Activated CD4-positive, alpha-beta T cell treated with anti-CD3 and anti-CD28 coated beads, Interleukin-2, amount 50 U/mL, for 16 hours (primary cell): ENCODE measurements around the gene NRF1.
"Not testable (repeated sequence)": the region's sequence is repeated elsewhere in the genome, so short reads cannot be mapped to it uniquely, and the experiment has no call there.

ENCODE experiments used
- DNase-seq: peaks from one replicate; pipeline ENCODE4 v3.0.0-alpha.2; 2020

NRF1 gene

DNA sequence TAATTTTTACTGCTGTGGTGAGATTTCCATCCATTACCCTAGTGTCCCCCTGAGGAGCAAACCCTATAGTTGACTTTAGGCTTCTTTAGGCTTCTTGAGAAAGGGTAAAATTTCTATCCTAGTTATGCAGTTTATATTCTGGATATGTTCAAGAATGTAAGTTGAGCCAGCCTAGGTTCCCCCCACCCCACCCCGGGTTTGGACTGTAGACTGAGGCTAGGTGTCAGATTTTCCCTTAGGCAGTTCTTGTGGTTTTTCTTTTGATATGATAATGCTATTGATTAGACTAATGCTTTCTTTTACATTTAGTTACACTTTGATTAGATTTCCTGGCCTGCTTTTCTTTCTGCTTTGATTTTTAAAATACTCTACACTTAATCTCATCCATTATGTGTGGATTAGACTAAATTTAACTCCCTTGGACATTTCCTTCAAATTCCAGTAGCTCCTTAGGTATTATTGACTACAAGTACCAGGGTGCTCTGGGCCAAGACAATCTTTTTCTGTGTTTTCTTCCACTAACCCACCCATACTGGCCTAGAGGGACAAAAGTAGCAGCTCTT is 37.7 kb downstream of the NRF1 start:
- DNase-seq, result no peak

DNA sequence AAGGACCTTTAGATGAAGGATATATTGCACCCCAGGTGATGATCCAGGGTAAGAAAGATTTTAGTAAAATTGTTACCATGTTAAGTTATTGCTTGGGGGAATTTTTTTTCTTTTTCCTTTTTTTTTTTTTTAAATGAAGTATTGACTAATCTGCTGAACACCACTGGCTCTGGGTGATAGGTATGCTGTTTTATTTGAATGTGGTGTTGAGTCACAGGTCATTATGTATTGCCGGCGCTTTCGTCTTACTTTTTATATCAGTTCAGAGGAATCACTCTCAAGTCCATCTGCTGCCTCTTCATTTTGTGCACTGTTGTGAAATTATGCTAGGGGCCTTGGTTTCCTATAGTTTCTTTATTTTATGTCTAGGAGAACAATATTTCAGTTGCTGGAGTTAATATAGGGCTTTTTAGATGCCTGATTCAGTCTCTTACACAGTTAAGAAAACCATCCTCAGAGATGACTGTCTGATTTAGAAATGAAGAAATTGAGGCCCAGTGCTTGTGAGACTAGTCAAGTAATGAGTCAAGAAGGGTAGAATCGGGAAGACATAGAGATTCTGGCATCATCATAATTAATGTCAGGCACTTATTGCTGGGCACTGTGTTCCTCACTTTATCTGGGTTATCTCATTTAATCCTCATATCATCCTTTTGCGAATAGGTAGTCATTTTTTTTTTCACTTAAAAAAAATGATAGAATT is 38.7 kb downstream of the NRF1 start:
- peak; percentile 67 for DNase-seq

DNA sequence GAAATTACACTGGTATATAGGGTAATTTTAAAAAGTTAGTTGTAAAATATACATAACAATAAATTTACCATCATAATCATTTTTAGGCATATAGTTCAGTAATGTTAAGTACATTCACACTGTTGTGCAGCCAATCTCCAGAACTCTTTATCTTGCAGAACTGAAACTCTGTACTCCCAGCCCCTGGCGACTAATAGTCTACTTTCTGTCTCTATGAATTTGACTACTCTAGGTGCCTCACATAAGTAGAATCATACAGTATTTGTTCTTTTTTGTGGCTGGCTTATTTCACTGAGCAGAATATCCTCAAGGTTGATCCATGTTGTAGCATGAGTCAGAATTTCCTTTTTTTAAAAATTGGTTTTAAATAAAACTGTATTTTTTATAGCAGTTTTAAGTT is 41.4 kb downstream of the NRF1 start:
- DNase-seq, result peak; percentile 28

DNA sequence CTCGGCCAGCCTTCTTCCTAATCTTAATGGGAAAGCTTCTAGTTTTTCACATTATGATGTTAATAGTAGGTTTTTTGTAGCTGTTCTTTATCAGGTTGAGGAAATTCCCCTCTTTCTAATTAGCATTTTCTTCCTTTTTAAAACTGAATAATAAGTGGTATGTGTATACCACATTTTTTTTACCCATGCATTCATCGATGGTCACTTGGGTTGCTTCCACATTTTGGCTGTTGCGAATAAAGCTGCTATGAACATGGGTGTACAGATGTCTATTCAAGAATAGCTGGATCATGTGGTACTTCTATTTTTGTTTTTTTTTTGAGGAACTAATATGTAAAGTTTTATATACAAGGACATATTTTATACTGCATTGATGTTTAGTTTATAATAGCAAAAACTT is 44.3 kb downstream of the NRF1 start:
- no peak for DNase-seq

DNA sequence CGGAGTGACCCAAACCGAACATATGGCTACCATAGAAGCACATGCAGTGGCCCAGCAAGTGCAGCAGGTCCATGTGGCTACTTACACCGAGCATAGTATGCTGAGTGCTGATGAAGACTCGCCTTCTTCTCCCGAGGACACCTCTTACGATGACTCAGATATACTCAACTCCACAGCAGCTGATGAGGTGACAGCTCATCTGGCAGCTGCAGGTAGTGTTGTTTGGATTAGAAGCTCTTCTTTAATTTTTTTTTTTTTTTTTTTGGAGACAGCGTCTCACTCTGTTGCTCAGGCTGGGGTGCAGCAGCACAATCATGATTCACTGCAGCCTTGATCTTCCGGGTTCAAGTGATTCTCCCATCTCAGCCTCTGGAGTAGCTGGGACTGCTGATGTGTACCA is 45.8 kb downstream of the NRF1 start:
- DNase-seq, result no peak

DNA sequence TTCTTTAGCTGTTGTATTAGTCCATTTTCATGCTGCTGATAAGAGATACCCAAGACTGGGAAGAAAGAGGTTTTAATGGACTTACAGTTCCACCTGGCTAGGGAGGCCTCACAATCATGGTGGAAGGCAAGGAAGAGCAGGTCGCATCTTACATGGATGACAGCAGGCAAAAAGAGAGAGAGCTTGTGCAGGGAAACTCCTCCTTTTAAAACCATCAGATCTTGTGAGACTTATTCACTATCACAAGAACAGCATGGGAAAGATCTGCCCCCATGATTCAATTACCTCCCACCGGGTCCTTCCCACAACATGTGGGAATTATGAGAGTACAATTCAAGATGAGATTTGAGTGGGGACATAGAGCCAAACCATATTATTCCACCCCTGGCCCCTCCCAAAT is 48.4 kb downstream of the NRF1 start:
- DNase-seq, result not testable (repeated sequence)

DNA sequence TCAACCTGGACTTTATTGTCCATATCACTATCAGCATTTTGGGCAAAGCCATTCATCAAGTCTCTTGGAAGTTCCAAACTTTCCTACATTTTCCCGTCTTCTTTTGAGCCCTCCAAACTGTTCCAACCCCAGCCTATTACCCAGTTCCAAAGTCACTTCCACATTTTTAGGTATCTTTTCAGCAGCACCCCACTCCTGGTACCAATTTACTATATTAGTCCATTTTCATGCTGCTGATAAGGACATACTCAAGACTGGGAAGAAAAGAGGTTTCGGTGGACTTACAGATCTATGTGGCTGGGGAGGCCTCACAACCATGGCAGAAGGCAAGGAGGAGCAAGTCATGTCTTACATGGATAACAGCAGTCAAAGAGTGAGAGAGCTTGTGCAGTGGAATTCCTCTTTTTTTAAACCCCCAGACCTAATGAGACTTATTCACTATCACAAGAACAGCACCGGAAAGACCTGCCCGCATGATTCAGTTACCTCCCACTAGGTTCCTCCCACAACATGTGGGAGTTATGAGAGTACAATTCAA is 50.2 kb downstream of the NRF1 start:
- DNase-seq, result no peak

DNA sequence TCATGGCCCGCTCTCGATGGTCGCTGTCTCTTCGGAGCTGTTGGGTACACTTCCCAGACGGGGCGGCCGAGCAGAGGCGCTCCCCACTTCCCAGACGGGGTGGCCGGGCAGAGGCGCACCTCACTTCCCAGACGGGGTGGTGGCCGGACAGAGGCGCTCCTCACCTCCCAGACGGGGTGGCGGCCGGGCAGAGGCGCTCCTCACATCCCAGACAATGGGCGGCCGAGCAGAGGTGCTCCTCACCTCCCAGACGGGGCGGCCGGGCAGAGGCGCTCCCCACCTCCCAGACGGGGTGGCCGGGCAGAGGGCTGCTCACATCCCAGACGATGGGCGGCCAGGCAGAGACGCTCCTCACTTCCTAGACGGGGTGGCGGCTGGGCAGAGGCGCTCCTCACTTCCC is 51.7 kb downstream of the NRF1 start:
- not testable (repeated sequence) for DNase-seq

DNA sequence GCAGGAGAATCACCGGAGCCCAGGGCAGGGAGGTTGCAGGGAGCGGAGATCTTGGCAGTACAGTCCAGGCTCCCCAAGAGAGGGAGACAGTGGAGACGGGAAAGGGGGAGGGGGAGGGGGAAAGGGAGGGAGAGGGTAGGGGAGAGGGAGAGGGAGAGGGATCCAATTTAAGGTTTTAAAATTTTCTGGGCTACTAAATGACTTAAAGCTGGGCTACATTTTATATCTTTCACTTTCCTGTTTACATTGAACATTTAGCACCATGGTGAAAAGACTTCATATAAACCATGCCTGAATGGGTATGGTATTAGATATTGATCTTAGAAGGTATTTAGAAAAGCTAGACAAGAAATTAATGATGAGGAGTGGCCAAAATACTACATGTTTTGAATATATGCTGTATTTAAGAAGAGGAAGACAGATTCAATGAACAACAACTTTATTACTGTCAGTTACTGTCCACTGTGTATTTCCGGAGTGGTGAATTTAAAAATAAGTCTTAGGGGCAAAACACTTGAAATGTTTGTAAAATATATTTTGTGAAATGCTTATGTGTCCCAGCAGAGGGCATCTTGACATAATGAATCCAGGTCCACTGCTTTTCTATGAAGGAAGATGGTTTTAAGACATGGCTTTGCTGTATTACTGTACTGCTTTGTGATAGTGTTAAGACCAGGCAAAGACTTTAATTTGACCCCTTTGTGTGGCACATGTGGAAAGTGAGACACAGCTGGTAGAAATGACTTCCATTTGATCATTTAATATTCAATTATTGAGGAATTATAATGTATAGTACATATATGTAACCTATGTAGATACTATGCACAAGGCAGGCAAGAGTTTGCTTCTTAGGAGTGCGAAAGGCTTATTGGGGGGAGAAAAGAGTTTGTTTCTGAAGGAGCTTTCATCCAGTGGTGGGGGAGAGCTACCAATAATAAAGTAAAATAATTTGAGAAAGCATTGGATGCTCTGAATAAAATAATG is 52.8 kb downstream of the NRF1 start:
- DNase-seq, result peak; percentile 30

DNA sequence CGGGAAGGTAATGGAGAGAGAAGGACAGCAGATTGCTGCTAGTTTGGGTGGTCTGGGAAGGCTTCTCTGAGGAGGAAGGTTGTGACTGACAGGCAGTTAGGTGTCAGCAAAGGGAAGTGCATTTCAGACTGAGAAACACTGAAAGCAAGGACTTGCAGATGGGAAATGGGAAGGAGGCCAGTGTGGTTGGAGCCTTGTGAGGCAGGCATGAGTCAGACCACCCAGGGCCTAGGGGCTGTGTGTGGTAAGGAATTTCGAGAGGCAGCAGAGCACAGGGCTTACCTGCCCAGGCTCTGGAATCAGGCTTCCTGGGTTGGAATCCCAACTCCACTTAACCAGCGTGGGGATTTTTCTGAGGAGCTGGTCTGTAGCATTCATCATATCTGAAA is 53.5 kb downstream of the NRF1 start:
- no peak for DNase-seq

DNA sequence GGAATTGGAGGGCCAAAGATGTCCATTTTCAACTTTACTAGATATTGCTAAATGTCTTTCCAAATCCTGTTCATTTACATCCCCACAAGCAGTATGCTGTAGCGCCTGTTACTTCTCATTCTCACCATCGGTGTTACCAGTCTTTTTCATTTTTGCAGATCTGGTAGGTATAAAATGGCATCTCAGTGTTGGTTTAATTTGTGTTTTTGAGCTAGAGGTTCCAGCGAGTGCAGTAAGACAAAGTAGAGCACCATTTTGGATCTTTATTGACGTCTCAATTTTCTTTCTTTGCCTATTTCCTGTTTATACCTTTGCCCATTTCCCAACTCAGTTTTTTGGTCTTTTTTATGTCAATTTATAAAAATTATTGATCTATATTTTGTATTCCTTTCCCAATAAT is 55.6 kb downstream of the NRF1 start:
- no peak for DNase-seq

DNA sequence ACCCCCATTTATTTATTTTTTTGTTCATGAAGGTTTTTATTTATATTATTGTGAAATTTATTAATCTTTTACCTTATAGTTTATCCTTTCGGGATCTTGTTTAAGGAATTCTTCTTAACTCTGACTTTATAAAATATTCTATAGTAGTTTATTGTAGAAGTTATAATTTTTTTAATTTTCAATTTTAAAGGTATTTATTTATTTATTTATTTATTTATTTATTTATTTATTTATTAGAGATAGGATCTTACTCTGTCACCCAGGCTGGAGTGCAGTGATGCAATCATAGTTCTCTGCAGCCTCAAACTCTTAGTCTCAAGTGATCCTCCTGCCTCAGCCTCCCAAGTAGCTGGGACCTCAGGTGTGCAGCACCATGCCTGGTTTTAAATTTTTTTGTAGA is 56.0 kb downstream of the NRF1 start:
- DNase-seq, result no peak

DNA sequence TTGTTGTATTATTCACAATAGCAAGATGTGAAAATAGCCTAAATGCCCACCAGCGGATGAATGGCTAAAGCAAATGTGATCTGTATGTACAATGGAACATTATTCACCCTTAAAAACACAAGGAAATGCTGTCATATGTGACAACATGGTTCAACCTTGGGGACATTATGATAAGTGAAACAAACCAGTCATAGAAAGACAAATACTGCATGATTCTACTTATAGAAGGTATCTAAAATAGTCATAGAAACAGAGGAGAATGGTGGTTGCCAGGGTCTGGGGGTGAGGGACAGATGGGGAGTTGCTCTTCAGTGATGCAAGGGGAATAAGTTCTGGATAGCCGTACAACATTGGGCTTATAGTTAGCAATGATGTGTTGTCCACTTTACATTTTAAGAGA is 58.4 kb downstream of the NRF1 start:
- no peak for DNase-seq

DNA sequence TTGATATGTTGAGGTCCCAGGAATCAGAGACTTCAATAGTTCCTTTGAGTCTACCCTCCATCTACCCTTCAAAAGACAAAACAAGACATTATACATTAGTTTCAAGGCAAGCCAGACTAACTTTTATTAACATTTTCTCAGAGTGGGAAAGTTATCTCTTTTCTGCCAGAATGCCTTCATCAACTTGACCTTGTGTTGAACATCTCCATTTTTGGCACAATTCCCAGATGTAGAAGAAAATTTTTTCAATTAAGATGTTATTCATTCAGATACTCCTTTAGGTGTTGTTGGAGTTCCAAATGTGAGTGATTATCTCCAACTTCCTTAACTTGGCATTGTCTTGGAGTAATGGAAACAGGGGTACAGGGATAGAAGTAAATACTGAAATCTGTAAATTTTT is 59.1 kb downstream of the NRF1 start:
- DNase-seq, result no peak

DNA sequence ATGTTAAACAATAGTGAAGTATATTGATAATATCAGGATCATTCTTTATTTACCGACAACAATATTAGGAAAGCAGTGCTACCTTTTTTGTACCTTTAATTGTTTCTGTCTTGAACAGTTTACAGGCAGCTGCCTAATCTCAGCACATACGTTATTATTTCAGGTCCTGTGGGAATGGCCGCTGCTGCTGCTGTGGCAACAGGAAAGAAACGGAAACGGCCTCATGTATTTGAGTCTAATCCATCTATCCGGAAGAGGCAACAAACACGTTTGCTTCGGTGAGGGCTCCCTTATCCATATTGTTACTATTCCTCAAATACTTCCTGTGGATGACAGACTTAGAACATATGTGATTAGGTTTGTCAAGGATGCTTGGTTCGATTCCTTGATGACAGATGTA is 59.7 kb downstream of the NRF1 start:
- DNase-seq, result no peak

DNA sequence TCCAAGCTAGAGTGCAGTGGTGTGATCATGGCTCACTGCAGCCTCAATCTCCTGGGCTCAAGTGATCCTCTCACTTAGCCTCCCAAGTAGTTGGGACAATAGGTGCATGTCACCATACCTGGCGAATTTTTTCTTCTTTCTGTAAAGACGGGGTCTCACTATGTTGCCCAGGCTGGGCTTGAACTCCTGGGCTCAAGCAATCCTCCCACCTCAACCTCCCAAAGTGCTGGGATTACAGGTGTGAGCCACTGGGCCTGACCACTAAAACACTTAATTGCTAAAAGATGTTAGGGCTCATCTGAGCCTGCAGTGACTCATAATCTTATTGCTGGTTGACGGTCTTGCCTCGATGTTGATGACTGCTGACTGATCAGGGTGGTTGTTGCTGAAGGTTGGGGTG is 63.0 kb downstream of the NRF1 start:
- not testable (repeated sequence) for DNase-seq

DNA sequence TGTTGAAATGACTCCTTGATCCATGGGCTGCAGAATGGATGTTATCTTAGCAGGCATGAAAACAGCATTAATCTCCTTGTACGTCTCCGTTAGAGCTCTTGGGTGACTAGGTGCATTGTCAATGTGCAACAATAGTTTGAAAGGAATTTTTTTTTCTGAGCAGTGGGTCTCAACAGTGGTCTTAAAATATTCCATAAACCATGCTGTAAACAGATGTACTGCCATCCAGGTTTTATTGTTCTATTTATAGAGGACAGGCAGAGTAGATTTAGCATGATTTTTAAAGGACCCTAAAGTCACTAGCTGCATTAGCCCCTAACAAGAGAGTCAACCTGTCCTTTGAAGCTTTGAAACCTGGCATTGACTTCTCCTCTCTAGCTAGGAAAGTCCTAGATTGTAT is 64.0 kb downstream of the NRF1 start:
- no peak for DNase-seq

DNA sequence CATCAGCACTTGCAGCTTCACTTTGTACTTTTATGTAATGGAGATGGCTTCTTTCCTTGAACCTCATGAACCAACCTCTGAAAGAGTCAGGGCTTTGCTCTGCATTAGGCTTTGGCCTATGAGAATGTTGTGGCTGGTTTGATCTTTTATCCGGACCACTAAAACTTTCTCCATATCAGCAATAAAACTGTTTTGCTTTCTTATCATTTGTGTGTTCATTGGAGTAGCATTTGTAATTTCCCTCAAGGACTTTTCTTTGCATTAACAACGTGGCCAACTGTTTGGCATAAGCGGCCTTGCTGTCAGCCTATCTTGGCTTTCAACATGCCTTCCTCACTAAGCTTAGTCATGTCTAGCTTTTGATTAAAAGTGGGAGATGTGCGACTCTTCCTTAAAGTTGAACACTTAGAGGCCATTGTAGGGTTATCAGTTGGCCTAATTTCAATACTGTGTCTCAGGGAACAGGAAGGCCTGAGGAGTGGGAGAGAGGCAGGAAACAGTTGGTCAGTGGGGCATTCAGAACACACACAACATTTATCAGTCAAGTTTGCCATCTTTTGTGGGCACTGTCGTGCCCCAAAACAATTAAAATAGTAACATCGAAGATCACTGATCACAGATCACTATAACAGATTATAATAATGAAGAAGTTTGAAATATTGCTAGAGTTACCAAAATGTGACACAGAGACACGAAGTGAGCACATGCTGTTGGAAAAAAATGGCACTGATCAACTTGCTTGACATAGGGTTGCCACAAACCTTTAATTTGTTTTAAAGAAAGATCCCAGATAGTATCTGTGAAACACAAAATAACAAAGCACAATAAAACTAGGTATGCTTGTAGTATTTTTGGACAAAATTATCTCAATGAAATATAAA is 64.7 kb downstream of the NRF1 start:
- DNase-seq, result no peak

DNA sequence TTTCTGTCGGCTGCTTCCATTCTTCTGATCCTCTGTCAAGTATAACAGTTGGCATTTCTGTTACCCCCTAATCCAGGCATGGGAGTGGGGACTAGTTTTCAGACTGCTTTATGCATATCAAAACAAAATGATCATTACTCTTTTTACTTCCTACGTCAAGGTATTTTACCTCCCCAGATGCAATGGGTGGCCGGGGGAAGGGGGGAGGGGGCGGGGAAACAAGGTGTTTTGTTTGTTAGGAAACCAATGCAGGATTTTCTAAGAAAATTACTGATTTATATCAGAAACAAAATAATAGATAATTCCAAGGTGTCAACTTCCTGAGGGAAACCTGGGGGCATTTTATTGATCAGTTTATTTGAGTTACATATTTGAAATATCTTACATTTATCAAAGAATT is 66.3 kb downstream of the NRF1 start:
- no peak for DNase-seq

DNA sequence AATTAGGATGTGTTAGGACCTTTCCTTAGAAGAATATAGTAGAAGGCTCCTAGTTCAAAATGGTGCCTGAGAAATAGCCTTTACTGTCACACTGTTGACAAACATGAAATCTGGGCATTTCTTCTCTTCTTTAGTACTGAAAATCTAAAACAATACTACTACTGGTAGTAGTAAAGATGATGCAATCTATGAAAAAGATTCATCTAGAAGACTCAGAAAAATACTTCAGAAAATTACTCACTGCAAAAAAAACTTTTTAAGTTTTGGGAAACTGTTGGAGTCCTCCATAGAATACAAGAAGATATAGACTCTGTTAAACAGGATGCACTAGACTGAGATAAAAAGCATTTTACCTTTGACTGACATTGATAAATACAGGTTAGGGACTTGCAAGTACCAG is 67.1 kb downstream of the NRF1 start:
- no peak for DNase-seq

DNA sequence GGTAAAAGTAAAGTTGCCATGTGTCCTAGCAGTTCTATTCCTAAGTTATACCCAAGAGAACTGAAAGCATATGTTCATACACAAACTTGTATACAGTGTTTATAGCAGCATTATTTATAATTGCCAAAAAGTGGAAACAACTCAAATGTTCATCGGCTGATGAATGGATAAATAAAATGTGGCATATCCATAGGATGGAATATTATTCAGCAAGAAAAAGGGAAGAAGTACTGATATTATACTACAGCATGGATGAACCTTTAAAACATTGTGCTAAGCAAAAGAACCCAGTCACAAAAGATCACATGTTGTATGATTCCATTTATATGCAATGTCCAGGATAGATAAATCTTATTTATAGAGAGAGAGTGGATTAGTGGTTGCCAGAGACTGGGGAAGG is 68.9 kb downstream of the NRF1 start:
- no peak for DNase-seq

DNA sequence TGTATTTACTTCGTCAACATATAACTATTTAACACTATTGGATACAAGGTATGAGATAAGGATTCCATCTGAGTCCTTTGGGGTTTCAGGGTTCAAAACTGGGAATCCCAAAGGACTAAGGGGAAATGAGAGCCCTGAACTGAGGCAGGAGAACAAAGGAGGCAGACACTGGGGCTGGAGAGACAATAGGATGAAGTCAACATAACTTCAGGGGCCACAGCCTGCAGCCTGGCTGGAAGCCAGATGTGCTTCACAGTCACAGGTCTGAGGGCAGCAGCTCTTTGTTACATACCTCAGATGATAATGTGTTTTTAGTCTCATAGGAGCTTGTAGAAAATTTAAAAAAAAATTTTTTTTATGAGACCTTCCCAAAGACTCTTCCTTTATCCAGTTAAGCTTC is 73.3 kb downstream of the NRF1 start:
- no peak for DNase-seq

DNA sequence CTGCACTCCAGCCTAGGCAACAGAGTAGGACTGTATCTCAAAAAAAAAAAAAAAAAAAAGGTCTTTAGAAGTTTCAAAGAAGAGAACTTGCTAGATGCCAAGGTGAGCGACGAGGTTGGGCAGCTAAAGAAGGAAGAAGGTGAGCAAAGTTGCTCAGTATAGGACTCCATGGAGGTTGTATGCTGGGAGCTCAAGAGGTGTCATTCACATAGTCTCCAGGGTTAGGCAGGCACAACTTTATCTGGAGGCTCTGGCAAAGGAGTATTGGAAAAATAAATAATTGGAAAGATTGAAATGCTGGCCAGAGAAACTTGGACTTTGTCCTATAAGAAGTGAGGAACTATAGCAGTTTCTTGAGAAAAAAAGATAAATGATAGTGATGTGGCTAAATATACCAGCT is 74.5 kb downstream of the NRF1 start:
- DNase-seq, result no peak
